Measurements from ENCODE around the gene UROC1.

Gene UROC1

GRCh38 chr3:126438186-126438585 lies 79.4 kb downstream of the UROC1 start:
- DNase-seq, result no peak

GRCh38 chr3:126436826-126437717 lies 80.5 kb downstream of the UROC1 start:
- DNase-seq, result no peak

- DNase-seq, result no peak
Observed at GRCh38 chr3:126435456-126436315, 81.9 kb downstream of the UROC1 start.

- no peak for DNase-seq
Observed at GRCh38 chr3:126434931-126435411, 82.6 kb downstream of the UROC1 start.

GRCh38 chr3:126434264-126434590 lies 83.3 kb downstream of the UROC1 start:
- DNase-seq, result no peak

GRCh38 chr3:126433496-126434263 lies 83.9 kb downstream of the UROC1 start:
- no peak for DNase-seq

GRCh38 chr3:126433105-126433430 lies 84.5 kb downstream of the UROC1 start:
- no peak for DNase-seq

- no peak for DNase-seq
Observed at GRCh38 chr3:126432361-126433104, 85.0 kb downstream of the UROC1 start.
